HuH-7 (cell line): ENCODE data around the gene OR10V1.

Experiments
- DNase-seq: peaks from one replicate; pipeline ENCODE4 v3.0.0; 2011; ENCODE audit warnings: low spot score

OR10V1 gene

DNA sequence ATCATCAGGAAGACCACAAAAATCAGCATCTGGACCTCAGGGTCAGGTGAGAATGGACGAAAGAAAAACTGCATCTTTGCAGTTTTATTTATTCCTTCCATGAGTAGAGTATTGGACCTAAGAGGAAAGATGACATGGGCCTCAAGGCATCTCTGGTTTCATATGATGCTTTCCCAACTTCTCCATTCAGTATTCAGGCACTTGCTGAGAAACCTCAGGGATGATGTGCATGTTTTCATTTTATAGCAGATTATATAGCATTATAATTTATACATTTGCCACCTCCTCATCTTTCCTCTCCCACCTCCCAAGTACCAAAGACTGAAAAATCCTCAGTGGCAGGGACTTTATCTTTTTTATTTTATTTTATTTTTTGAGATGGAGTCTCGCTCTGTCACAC, at the start of gene OR10V1:
OR10V1 (minus strand) TSS at position 101 of the 400 bp plus-strand sequence; CDS start at position 101, 0 bp downstream.
- no peak for DNase-seq

GRCh38 chr11:59761993-59762392, 48.3 kb upstream of the OR10V1 start:
- no peak for DNase-seq

DNA sequence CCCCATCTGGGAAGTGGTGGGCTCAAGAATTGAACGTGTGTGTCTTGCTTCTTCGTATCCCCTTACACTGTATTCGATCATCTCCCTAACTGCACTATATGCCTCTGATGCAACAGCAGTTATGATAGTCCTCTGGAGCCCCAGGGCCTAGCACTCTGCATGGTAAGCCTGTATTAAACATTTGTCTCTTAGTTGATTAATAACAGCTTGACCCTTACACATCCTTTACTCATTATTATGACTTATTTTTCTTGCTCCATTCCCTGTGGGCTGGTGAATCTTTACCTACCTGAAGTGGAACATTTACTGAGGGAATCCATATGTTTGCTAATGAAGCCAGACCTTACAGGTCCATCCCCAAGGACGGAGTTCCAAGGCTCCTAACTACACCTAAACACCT, 47.1 kb upstream of the OR10V1 start:
- no peak for DNase-seq

DNA sequence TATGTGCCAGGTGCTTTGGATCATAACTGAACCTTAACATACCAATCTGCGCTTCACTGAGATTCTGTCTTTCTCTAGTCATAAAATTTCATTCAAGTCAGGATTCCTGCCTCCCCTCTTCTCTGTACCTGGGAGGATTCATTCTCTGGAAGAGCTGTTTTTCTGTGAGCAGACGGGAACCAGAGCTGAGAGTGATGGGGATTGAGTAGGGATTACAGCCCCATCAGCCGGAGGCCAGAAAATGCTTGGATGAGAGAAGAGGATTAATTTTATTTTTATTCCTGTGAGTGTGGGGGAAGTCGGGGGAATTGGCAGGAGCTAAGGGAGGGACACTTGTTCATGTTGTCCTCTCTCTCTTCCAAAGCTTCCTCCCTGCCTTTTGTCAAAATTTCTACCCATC, 46.3 kb upstream of the OR10V1 start:
- no peak for DNase-seq

DNA sequence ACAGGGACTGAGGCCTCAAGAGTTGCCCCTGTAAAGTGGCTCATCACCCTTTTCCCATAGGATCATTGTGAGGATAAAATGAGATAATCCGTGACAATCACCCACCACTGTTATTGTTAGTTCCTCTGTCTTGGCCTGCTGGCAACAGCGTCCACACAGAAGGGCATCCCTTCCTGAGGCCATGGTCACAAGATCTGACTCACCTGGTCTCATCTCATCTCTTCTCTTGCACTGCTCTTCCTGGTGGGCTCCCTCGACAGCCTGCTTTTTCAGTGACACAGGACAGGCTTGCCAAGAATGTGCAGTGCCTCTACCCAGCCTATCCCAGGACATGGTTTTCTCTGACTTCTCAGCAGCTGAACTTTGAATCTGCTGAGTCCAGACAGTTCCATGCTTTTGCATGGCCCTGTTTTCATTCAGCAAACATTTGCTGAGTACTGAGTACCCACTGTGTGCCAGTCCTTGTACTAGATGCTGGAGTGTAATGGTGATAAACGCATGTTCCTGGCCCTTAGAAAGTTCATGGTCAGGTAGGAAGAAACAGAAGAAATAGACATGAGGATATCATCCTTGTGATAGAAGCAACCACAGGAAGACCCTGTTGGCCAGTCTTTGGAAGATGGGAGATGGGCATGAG, 44.9 kb upstream of the OR10V1 start:
- DNase-seq, result no peak

DNA sequence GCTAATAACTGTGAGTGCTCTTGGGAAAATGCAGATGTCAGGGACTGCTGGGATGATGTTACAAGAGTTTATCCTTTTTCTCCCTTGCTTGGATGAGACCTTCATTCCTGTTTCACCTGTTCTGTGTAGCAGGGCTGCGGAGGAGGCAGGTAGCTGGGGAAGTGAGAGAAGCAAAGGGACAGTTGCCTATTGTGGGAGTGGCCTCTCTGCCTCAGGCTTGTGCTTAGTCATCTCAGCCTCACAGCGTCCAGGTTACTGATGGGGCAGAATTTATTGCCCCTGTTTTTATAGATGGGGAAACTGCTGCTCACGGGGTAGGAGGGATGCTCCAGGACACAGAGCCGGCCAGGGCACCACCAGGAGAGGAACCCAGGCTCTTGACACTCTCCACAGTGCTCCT, 43.2 kb upstream of the OR10V1 start:
- DNase-seq, result peak; percentile 23

GRCh38 chr11:59756558-59756840, 42.9 kb upstream of the OR10V1 start:
- no peak for DNase-seq

GRCh38 chr11:59755701-59756557, 42.3 kb upstream of the OR10V1 start:
- DNase-seq, result peak; percentile 59

- DNase-seq, result peak; percentile 77
Measured at GRCh38 chr11:59754859-59755700, 41.4 kb upstream of the OR10V1 start, which contains the start of gene STX3. Gene STX3 (plus strand): TSS chr11:59755376. CDS start chr11:59755606, 230 bp downstream.

DNA sequence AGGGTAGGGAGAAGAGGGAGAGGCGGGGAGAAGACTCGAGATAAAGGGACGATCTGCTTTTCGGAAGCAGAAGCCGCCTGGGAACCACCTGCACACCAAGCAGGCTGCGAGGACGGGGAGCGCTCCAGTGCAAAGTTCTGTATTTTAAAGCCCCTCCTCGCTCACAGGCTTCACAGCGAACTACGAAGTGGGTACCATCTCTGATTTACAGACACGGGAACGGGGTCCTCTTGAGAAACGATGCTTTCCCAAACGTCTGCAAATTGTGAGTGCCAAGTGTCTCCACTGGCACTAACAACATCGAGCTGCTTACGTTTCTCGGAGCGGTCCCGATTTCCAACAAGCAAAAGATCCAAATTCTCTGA, 40.8 kb upstream of the OR10V1 start:
- peak; percentile 23 for DNase-seq

DNA sequence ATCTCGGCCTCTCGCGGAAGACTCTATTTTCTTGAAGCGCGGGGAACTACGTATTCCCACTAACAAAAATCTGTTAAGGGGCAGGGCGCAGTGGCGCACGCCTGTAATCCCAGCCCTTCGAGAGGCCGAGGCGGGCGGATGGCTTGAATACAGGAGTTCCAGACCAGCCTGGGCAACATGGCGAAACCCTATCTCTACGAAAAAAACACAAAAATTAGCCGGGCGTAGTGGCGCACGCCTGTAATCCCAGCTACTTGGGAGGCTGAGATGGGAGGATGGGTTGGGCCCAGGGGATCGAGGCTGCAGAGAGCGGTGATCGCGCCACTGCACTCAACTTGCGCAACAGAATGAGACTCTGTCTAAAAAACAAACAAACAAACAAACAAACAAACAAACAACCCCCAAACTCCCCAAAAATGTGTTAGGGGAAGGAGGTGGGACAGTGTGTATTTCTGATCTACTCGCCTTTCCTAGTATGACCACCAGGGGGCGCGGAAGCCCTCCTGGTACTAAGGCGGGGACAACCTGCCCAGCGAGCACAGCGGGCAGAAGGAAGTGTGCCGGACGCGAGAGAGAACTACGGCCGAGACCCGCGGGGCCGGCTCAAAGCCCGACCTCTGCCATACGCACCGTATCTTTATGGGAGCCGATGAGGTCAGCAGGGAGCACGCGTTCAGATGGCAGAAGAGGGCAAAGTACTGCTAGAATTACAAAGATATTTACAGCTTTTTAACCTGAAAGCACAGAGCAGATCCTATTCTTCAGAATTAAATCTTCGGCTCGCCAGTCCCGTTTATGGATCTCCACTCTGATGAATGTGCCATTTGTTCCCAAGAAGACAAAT, 40.2 kb upstream of the OR10V1 start:
- DNase-seq, result peak; percentile 91

DNA sequence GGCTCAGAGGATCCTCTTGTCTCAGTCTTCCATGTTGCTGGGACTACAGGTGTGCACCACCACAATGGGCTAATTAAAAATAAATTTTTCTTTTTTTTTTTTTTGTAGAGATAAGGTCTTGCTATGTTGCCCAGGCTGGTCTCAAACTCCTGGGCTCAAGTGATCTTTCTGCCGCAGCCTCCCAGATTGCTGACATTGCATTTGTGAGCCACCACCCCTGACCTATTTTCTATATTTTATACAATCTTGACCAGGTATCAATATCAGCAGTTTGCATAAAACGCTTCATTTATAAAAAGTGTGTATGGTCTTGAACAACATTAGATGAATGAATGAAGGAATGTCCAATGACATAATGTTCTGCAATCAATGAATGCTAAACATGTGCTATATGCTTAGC, 32.5 kb upstream of the OR10V1 start:
- no peak for DNase-seq

- DNase-seq, result no peak
Measured at GRCh38 chr11:59730896-59731565, 17.4 kb upstream of the OR10V1 start.

DNA sequence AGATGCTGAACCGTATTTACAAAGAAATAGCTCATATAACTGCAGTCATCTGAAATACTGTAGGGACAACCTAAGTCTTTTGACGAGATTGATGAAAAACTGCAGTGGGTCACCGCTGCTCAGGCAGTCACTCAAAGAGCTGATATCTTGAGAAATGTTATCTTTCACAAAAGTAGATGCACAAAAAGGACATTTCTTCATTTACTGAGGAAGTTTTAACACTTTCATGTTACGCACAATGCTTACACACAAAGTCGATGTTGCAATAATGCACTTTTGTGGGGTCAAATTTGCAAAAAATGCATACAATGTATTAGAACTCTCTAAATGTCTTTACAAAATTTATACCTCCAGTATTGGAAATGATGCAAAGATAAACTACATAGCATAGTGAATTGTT, 16.2 kb upstream of the OR10V1 start:
- no peak for DNase-seq

DNA sequence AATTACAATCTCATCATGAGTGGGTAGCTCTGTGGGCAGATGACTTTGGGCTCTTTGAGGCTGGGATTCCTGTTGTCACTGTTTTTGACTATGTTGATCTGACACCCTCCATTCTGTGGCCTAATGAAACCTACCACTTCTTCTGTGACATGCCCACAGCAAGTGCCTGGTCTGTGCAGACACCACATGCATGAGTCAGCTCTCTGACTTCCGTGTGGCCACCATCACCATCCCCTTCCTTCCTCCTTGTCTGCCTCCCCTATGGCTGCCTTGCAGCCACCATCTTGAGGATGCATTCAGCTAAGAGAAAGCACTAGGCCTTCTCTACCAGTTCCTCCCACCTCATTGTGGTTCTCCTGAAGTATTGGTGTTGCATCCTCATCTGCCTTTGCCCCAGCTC, 15.3 kb upstream of the OR10V1 start:
- DNase-seq, result no peak

DNA sequence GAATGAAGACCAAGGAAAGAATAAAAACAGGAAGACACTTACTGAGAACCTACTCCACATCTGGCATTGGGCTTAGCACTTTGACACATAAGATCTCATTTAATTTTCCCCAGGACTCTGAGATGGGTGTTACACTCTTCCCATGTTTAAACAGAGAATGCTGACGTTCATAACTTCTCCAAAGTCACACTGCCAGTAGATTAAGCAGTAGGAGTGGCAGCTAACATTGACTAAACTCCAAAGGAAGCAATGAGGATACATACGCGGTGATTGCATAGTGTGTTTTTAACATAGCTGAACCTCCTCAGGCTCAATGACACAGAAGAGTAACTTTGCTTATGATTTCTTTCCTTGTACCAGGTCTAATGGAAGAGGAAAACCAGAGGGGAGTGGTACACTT, 14.5 kb upstream of the OR10V1 start:
- DNase-seq, result no peak

DNA sequence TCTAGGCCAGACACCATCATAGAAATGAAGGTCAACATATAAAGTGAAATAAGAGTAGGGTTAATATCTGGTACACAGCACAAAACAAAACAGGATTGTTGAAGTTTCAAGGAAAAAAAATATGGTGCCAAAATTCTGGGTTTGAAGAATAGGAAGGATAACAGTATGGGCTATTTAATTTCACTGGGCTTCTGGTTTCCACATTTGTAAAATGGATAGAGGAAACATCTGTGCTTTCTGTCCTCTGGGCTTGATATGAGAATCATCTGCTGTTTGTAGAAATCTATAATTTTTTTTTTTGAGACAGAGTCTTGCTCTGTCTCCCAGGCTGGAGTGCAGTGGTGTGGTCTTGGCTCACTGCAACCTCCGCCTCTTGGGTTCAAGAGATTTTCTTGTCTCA, 13.8 kb upstream of the OR10V1 start:
- DNase-seq, result no peak

GRCh38 chr11:59724066-59724465, 10.4 kb upstream of the OR10V1 start:
- DNase-seq, result no peak

- no peak for DNase-seq
Measured at GRCh38 chr11:59719556-59719955, 5.9 kb upstream of the OR10V1 start.

DNA sequence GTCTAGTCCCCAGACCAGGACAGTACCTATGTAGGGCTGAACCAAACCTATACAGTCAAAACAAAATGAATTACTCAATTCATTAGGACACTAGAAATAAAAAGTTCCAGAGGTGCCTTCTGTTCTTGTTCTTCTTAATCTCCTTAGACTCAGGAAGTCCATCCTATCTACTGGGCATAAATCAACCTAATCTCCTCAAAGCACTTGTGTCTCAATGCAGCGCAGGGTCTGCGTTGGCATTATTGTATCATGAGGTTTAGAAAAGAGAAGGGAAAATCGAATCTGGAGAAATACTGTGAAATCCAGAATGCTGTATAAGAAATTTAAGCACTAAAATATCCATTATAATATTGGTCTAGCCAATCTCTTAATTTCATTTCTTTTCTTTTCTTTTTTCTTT, 2.4 kb upstream of the OR10V1 start:
- DNase-seq, result no peak

GRCh38 chr11:59710136-59710847, 3.4 kb downstream of the OR10V1 start:
- no peak for DNase-seq
